Activated naive CD8-positive, alpha-beta T cell treated with anti-CD3 and anti-CD28 coated beads for 36 hours (primary cell): ENCODE results near the gene RELN. TPM values are rescaled to one million over a fixed set of nuclear protein-coding genes. Genes with fewer than 3 reads are reported as not detected.
A peak's percentile ranks its signal among the peaks of the same experiment; 100 is the strongest.

Experiments used
- DNase-seq: peaks from one replicate; pipeline ENCODE4 v3.0.0; 2021
- H3K27ac Mint-ChIP-seq: one replicate; pipeline ENCODE4 v1.8.0; 2022; ENCODE audit warnings: mild to moderate bottlenecking, moderate library complexity, mixed read lengths
- H3K27me3 Mint-ChIP-seq: one replicate; pipeline ENCODE4 v1.8.0; 2022; ENCODE audit warnings: mild to moderate bottlenecking, mixed read lengths
- H3K36me3 Mint-ChIP-seq: one replicate; pipeline ENCODE4 v1.8.0; 2021; ENCODE audit warnings: mild to moderate bottlenecking, mixed read lengths
- H3K4me1 Mint-ChIP-seq: one replicate; pipeline ENCODE4 v1.8.0; 2021; ENCODE audit warnings: mixed read lengths
- H3K4me3 Mint-ChIP-seq: one replicate; pipeline ENCODE4 v1.8.0; 2022; ENCODE audit warnings: mild to moderate bottlenecking, moderate library complexity, mixed read lengths
- H3K9me3 Mint-ChIP-seq: one replicate; pipeline ENCODE4 v1.8.0; 2022; ENCODE audit warnings: mixed read lengths
- total RNA-seq, 2 experiments: library from RNA; stranded (reverse); gene quantifications; one replicate each; pipeline ENCODE4 v1.2.3, GENCODE V29; 2021

The RELN gene
- total RNA-seq, 2 experiments from 2014 or later, result not detected

DNA sequence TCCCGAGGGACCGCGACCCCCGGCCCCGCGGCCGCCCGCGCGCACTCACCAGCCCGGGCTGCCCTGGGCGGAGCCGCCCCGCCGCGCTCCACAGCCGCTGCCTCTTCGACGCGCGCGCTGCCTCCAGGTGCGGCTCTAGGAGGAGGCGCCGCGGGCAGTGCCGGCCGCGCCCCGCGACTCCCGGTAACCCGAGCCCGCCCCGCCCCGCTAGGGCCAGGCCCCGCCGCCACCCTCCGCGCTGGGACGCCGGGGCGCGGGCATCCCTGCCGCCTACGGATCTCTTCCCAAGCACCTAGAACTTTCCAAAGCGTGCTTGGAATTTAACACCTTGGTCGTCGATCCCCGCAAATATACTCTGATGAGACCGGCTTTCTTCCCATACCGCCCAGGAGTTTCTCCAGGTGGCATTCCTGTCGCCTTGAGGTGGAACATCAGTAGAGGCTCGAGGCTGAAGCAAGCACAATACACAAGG lies 543.4 kb downstream of the RELN start, which contains the start of gene SLC26A5:
SLC26A5 (minus strand) TSS at position 159 of the 472 bp plus-strand sequence. CDS start 24,693 bp downstream, outside the sequence.
- peaks cover 2% of the 10 kb centered on the region for H3K9me3 Mint-ChIP-seq
- peaks cover 76% of the 10 kb centered on the region for H3K27me3 Mint-ChIP-seq
- no peaks in the 10 kb centered on the region for H3K36me3 Mint-ChIP-seq
- no peak within 1 kb of the TSS for H3K27ac Mint-ChIP-seq
- peaks cover 11% of the 10 kb centered on the region for H3K4me1 Mint-ChIP-seq
- DNase-seq, result peak; percentile 38
- peak within 1 kb of the TSS; percentile 75 for H3K4me3 Mint-ChIP-seq

DNA sequence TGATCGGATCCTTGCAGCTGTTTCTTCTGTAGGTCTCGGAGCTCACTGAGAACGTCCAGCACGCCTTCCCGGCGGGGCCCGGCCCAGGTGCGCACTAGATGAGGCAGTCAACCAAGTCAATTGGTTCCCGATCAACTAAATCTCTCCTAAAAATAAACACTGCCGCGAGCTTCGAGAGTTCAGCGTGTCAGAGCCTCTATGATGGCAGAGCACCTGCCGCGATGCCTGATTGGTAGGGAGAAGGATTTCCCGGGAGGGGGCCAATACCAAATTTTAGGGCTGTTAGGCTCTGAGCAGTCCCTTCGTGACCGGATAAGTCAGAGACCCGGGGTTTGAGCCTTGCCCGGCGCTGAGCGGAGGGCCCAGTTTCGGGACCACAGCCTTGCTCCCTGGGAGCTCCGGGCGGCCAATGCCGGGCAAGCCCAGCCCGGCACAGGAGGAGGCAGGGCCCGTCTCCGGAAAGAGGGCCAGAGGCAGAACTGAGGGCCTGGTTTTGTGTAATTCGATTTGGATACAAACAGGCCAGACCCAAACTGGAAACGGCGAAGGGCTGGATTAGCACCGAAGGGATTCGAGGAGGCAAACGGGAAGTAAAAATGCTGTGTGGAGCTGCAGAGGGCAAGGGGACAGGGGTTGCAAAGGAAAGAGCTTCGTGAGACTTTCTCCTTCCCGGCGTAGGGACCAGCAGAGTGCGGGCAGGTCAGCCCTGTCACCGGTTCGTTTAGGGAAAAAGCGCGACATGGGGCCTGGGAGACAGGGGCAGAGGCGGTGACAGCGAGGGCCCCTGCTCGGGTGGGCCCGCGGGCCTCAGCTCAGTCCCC lies 544.0 kb downstream of the RELN start:
- Mint-ChIP-seq H3K9me3 (no peaks in the 10 kb centered on the region), H3K4me3 (peak overlapping the region; percentile 75), H3K27ac (no peak overlapping the region), H3K36me3 (no peaks in the 10 kb centered on the region), H3K27me3 (peaks cover 69% of the 10 kb centered on the region), H3K4me1 (peaks cover 11% of the 10 kb centered on the region)
- peak; percentile 3 for DNase-seq

GRCh38 chr7:103439661-103440060 lies 549.8 kb downstream of the RELN start:
- DNase-seq, result no peak
- H3K36me3 Mint-ChIP-seq, result no peaks in the 10 kb centered on the region
- no peak overlapping the region for H3K27ac Mint-ChIP-seq
- H3K4me1 Mint-ChIP-seq, result no peaks in the 10 kb centered on the region
- H3K27me3 Mint-ChIP-seq, result peaks cover 35% of the 10 kb centered on the region
- no peaks in the 10 kb centered on the region for H3K9me3 Mint-ChIP-seq
- no peak overlapping the region for H3K4me3 Mint-ChIP-seq

DNA sequence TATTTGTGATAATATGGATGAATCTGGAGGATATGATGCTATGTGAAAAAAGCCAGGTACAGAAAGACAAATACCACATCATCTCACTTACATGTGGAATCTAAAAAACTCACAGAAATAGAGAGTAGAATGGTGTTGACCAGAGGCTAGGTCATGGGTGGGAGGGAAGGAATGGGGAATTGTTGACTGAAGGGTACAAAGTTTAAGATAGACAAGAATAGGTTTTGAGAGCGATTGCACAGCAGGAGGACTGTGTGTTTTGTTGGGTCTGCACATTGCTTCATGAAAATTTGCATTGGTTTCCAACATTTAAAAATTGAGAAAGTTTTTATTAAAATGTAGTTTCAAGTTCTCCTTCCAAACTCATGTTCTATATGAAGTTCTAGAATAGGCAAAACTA lies 551.8 kb downstream of the RELN start:
- no peaks in the 10 kb centered on the region for H3K4me1 Mint-ChIP-seq
- no peak overlapping the region for H3K27ac Mint-ChIP-seq
- no peak for DNase-seq
- no peak overlapping the region for H3K4me3 Mint-ChIP-seq
- peaks cover 18% of the 10 kb centered on the region for H3K27me3 Mint-ChIP-seq
- H3K36me3 Mint-ChIP-seq, result peaks cover 3% of the 10 kb centered on the region
- H3K9me3 Mint-ChIP-seq, result no peaks in the 10 kb centered on the region

DNA sequence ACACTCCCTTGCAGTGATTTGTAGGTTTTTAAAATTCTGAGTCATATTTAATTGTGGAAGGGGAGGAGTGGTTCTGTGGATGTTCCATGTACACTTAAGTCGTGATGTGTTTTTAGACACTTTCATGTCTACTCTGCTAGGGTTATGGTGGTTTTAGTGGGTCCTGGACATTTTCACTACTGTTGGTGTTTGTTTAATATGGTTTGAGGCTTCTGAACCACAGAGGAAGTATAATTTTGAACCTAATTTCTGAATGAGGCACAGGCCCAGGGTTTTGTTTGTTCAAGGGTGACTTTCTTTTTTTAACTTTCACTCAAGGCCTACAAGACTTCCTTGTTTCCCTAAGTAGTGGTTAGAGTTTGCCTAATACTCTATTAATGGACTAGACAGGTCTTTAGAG lies 556.7 kb downstream of the RELN start:
- H3K4me3 Mint-ChIP-seq, result no peak overlapping the region
- no peak overlapping the region for H3K27ac Mint-ChIP-seq
- H3K4me1 Mint-ChIP-seq, result peaks cover 2% of the 10 kb centered on the region
- peaks cover 3% of the 10 kb centered on the region for H3K36me3 Mint-ChIP-seq
- DNase-seq, result no peak
- H3K27me3 Mint-ChIP-seq, result peaks cover 8% of the 10 kb centered on the region
- H3K9me3 Mint-ChIP-seq, result no peaks in the 10 kb centered on the region

DNA sequence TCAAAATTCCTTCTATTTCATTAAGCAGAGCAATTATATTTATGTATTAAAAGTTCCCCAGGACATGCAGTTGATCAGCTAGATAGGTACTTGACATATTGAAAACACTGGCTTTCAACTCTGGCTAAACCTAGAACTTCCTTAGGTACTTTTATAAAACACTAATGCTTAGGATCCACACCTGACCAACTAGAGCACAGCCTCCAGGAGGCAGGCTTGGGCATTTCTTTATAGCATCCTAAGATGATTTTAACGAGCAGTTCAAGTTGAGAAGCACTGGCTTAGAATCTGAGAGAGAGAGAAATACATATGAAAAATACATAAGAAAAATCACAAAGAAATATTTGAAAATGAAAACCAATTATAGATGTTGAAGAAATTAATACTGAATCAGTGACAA lies 564.3 kb downstream of the RELN start:
- Mint-ChIP-seq H3K9me3 (no peaks in the 10 kb centered on the region), H3K27ac (no peak overlapping the region), H3K4me1 (no peaks in the 10 kb centered on the region), H3K36me3 (no peaks in the 10 kb centered on the region), H3K4me3 (no peak overlapping the region), H3K27me3 (peaks cover 9% of the 10 kb centered on the region)
- DNase-seq, result no peak

- Mint-ChIP-seq H3K4me3 (no peak overlapping the region), H3K27me3 (peaks cover 15% of the 10 kb centered on the region), H3K36me3 (no peaks in the 10 kb centered on the region), H3K27ac (no peak overlapping the region), H3K4me1 (no peaks in the 10 kb centered on the region), H3K9me3 (no peaks in the 10 kb centered on the region)
- no peak for DNase-seq
These were observed 565.8 kb downstream of the RELN start for GRCh38 chr7:103423467-103424179.

Other genes with a start within 250 kb of the RELN start
- 10 to 100 TPM; 31.5 to 32.9 TPM for gene ORC5, start 218.4 kb upstream of the RELN start, total RNA-seq